Fibroblast of skin of abdomen (primary cell): Measurements from ENCODE around the gene RGS10. TPM values are rescaled to one million over a fixed set of nuclear protein-coding genes. Genes with fewer than 3 reads are reported as not detected.
A peak's percentile ranks its signal among the peaks of the same experiment; 100 is the strongest.
"Not testable (repeated sequence)": the region's sequence is repeated elsewhere in the genome, so short reads cannot be mapped to it uniquely, and the experiment has no call there.

Source experiments
- DNase-seq: peaks from one replicate; pipeline ENCODE4 v3.0.0-alpha.2; 2013
- polyA plus RNA-seq, 2 experiments: library from polyadenylated mRNA; unstranded; fragments of 120-200 nt; gene quantifications; one replicate each; pipeline ENCODE4 v1.2.1, GENCODE V29; 2013; ENCODE audit not compliant: insufficient read length in 2 of 2

Gene RGS10, protein sequence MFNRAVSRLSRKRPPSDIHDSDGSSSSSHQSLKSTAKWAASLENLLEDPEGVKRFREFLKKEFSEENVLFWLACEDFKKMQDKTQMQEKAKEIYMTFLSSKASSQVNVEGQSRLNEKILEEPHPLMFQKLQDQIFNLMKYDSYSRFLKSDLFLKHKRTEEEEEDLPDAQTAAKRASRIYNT
- 73.2 TPM for polyA plus RNA-seq (2013, experiment 1 of 2; ENCODE audit: insufficient read length)
- 74.6 TPM for polyA plus RNA-seq (2013, experiment 2 of 2; ENCODE audit: insufficient read length)

DNA sequence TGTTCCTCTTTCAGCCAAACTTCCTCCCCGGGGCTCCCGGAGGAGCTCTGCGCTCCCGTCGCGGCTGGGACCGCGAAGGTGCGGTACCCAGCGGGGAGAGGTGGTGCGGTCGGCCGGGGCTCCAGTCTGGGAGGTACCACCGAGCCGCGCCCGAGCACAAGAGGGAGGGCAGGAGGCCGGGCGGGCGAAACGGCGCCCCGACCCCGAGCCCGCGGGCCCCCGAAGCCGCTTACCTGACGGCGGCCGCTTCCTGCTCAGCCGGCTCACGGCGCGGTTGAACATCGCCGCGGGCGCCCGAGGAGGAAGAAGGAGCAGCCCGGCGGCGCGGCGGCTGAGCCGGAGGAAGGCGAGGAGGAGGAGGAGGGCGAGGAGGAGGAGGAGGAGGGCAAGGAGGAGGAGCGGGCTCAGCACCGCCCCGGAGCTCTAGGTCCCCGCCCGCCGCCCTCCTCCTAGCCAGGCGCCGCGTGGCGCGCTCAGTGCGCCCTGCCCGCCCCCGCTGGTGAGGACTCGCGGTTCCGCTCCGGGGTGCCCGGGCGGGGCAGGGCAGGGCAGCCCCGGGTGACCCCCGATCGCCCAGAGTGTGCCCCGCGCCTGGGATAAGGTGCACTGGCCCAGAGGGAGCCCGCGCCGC is at the start of gene RGS10:
TSS of gene RGS10 (minus strand) at position 363 of the 631 bp plus-strand sequence. CDS start at position 282, 81 bp downstream.
- peak; percentile 84 for DNase-seq

- no peak for DNase-seq
Observed at GRCh38 chr10:119588071-119588470, 45.6 kb upstream of the RGS10 start.

DNA sequence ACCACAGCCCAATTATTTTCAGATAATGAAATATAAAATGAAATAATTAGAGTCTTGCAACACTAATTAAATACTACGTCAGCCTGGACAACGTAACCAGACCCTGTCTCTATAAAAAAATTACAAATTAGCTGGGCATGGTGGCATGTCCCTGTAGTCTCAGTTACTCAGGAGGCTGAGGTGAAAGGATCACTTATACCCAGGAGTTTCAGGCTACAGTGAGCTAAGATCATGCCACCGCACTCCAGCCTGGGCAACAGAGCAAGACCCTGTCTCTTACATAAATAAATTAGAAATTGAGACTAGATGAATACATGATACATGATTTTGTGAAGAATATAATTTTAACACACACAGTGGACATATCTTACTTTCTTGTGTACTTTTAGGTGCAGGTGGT is 35.8 kb upstream of the RGS10 start:
- DNase-seq, result no peak

DNA sequence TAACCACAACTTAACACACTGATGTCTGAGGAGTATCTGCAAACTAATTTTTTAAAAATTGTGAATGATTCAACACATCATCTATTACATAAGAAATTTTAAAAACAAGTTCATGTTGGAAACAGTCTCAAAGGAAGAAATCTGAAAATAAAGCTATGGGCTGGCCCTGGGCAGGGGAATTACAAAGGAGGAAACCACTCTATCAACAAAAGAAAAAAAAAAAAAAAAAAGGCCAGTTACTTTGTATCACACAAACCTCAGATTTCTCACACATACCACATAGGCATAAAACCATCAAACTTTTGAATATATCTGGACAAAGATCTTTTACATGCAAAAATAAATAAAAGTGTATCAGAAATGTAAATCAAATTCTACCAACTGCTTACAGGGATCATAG is 33.5 kb upstream of the RGS10 start:
- no peak for DNase-seq

- peak; percentile 10 for DNase-seq
Observed at GRCh38 chr10:119575506-119575905, 33.0 kb upstream of the RGS10 start.

- DNase-seq, result no peak
Observed at GRCh38 chr10:119567978-119568377, 25.5 kb upstream of the RGS10 start.

DNA sequence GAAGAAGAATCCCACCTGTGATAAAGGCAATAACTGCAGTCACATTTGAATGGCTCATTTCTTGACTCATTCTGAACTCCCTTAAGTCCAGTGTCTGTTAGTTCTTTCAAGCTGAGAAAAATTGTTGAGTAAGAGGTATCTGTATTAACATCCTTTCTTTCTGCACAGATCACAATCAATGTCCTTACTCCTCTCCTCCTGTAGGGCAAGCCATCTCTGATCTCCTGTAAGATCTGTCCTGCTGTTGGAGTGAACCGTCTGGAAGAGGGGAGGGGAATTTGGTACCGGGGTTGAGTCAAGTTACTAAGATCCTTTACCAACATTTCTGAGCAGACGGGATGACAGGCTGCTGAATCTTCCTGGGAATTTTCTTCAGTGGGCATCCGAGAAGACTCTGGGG is 19.6 kb upstream of the RGS10 start:
- no peak for DNase-seq

GRCh38 chr10:119559511-119559910 is 17.0 kb upstream of the RGS10 start:
- DNase-seq, result not testable (repeated sequence)

- DNase-seq, result not testable (repeated sequence)
Observed at GRCh38 chr10:119556081-119556480, 13.6 kb upstream of the RGS10 start.

- DNase-seq, result no peak
Observed at GRCh38 chr10:119555178-119555784, 12.8 kb upstream of the RGS10 start.

DNA sequence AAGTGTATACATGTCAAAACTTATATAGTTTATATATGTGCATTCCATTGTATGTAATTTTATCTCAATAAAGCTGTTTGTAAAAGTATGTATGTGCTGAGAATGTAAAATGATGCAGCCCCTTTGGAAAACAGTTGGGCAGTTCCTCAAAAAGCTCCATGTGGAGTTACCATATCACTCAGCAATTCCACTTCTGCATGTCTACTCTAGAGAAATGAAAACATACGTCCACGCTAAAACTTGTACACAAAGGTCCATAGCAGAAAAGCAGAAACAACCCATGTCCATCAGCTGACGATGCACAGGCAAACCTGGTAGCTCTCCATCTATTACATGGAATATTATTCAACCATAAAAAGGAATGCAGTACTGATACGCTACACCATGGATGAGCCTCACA is 8.3 kb upstream of the RGS10 start:
- DNase-seq, result no peak

DNA sequence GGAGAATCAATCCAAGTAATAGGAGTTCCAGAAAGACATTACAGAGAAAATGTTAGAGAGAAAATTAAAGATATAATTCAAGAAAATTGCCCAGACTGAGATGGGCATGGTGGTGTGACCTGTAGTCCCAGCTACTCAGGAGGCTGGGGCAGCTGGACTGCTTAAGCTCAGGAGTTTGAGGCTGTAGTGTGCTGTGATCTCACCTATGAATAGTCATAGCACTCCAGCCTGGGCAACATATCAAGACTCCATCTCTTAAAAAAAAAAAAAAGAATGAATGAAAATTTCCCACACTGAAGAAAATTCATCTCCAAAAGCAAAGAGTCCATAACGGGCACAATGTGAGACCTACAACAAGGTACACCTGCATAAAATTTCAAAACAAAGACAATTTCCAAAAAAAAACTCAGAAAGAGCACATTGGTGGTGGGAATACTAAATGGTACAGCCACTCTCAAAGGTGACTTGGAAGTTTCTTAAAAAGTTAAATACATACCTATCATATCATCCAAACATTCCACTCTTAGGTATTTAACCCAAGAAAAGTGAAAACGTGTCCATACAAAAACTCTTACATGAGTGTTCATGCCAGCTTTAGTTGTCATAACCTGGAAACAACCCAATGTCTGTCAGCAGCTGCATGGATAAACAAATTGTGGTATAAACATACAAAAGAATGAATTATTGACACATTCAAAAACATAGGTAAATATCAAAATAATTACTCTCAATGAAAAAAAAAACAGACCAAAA is 6.9 kb upstream of the RGS10 start:
- DNase-seq, result no peak

GRCh38 chr10:119546009-119546408 is 3.5 kb upstream of the RGS10 start:
- DNase-seq, result peak; percentile 35

DNA sequence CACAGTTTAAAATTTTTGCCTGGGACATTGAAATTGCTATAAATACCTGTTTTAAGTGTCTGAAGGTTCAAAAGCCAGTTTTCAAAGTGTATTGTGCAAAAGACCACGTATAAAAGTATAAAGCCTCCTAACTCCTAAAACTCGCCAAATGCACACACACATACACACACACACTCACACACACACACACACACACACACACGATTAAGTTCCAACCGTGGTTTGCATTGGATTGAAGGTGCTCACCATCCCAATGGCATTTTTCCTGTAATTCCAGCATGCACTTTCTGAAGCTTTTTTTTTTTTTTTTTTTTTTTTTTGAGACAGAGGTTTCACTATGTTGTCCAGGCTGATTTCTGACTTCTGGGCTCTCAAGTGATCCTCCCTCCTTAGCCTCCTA is 2.8 kb upstream of the RGS10 start:
- DNase-seq, result peak; percentile 25

- DNase-seq, result no peak
Observed at GRCh38 chr10:119543814-119544642, 1.5 kb upstream of the RGS10 start.

DNA sequence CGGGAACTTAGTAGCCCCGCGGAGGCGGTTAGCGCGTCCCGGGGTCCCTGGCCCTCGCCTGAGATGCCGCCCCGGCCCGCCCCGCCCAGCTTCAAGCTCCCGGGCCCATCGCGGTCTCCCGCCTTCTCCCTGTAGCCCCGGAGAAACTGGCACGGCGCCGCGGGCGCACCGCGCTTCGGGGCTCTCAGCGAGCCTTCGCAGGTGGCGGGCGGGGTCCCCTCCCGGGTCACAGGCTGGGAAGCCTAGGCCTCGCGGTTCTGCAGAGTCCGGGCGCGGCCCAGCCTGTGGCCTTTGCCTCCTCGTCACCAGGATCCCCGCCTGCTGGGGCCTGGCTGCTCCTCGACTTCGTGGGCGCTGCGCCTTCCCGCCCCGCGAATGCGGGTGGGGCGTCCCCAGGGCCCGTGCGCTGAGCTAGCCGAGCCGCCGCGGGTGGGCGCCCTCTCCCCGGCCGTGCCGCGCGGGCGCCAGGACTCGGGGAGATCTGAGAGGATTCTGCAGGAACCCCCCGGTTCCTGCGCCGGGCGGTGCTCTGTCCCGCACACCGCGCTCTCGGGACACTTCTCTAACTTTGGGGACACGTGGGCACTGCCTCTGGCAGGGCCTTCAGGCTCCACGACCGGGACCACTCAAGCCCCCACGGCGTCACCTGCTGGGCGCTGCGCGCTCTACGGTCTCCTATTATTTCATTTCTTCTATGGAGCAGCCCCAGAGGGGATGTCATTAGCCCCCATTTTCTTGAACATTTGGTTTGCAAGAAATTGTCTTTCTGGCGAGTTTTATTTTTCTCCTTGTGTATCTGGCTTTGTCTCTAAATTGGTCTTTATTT is 682 bp upstream of the RGS10 start:
- peak; percentile 56 for DNase-seq

- DNase-seq, result no peak
Observed at GRCh38 chr10:119541459-119542356, 811 bp downstream of the RGS10 start.

GRCh38 chr10:119541046-119541445 is 1.5 kb downstream of the RGS10 start:
- DNase-seq, result no peak

DNA sequence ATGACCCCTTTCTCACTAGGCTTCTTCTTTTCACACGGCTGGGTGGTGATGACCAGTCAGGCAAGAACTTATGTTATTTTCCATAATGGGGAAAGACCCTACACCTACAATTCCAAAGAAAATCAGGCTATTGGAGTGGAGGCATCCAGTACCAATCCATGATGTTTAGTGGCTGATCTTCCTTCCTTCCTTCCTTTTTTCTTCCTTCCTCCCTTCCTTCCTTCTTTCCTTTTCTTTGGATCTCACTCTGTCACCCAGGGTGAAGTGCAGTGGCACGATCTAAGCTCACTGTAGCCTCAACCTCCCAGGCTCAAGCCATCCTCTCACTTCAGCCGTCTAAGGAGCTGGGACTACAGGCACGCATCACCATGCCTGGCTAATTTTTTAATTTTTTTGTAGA is 2.5 kb downstream of the RGS10 start:
- DNase-seq, result no peak

DNA sequence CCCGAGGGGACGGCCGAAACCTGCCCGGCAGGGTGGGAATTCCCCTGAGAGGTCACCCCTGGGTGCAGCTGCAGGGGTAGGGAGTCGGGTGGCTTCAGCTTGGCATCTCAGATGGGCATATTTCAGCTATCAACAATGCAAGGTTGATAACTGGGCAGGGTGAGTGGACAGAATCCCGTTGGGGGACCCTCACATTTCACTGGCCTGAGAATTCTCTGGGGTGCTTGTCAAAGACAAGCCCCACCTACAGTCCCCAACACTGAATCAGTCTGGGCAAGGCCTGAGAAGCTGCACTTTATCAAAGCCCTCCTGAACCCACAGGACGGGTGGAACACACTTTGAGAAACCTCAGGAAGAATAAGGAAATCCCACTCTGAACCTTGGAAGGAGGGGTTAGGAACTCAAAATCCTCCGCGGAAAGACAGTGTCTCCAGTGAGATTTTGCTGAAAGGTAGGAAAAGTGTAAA is 3.1 kb downstream of the RGS10 start:
- no peak for DNase-seq
